Heart left ventricle (tissue), 13 donors: ENCODE data around the gene SAC3D1.

Source experiments
- CTCF ChIP-seq, 12 donors: fragments of 200-600 bp; sonication (generic) in 4 of 12; IDR thresholded peaks; one replicate each; pipeline versions ENCODE4 v1.5.0 to v1.8.0; 2018 to 2022; ENCODE audit warnings: antibody characterized with exemption in 12 of 12, mild to moderate bottlenecking in 5 of 12
- POLR2A ChIP-seq, 2 donors: fragments of 450-650 bp; IDR thresholded peaks; one replicate each; pipeline ENCODE4 v1.6.1; 2017; ENCODE audit warnings: antibody characterized with exemption in 2 of 2, mild to moderate bottlenecking in 2 of 2, moderate library complexity in 2 of 2
- donor health status: ischemic (EF 13 %, LVEDD 7.1; RV severe dilation, severe dysfunction).
- donor health status: DM: no; HTN: yes; CAD: no.
- donor health status: DM: no; HTN: no; CAD: no.
- donor health status: ischemic (EF 25% LVEDD 6.9; RV normal size, moderate dysfunction).
- donor health status: ischemic (EF 25% LVEDD 5.7; RV mildly dilated, moderate dysfunction).
- donor health status: ischemic (EF 35%, LVEDD 5.7; RV mildly dilated, moderate dysfunction).
- donor health status: nonischemic (EF 11% LVEDD 7.7; RV severe dilation, severe dysfunction).
- donor health status: DM: yes; HTN: yes; CAD: no.
- donor health status: PGD.
- donor health status: ischemic (EF 29% LVEDD 5.4; RV normal size, mild dysfunction).
- donor health status: nonischemic (EF 23%, LVEDD 6.1; RV moderate dilation, normal function).

GRCh38 chr11:65013888-65014725 lies 26.9 kb upstream of the SAC3D1 start, which contains the start of gene ARL2:
- peak; percentile 63 to 89 (median 78) for TF ChIP-seq CTCF (IDR thresholded peaks at IDR 0.05)
- TF ChIP-seq POLR2A (IDR thresholded peaks at IDR 0.05), result peak in 1 of 2 donors; percentile 26
